ENCODE data around the gene KRT3.

The KRT3 gene

DNA sequence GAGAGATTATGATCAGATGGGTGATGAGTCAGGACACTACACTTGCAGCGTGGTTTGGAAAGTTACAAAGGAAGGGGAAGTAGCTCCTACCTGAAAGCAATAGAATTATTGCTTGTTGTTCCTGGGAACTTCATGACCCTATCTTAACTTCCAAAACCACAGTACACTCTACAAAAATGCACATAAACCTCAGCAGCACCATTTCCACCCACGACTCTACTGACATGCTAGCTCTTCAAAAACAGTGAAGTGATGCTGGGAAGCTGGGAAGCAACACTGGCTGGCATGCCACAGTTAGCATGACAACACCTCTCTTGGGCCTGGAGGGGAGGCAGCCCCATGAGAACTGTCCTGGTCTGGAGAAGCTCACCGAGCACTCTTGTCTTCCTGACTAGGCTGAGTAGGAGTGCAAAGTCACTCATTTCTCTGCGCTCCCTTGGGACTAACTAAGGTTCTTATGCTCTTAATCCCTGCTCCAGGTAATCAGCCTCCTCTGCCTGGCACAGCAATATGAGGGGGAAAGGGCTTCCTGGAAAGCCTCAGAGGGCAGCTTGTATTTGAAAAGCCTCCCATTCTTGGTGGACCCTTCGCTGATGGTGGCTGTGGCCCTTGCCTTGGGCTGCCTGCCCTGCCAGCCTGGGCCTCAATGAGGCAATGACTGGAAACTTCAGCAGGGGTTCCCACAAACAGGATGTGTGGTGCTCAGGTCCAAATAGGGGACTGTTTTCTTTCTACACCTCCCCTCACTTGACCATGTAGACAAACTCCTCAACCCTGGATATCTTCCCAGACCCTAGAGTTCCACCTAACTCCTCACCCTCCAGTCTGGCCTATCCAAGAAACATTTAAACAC is 1.2 kb downstream of the KRT3 start:
- H3K36me3 ChIP-seq (ENCODE audit: control insufficient read depth, insufficient read depth, low read length): no peaks in the 10 kb centered on the region
- H3K4me3 ChIP-seq (ENCODE audit: low read depth, low read length): no peak overlapping the region
- no peak overlapping the region for H3K27ac ChIP-seq (ENCODE audit: low read depth, low read length)
- no peak overlapping the region for H3K9ac ChIP-seq (ENCODE audit: low read depth, low read length)
- H3K4me1 ChIP-seq (ENCODE audit: control insufficient read depth, insufficient read depth, low read length): peaks cover 3% of the 10 kb centered on the region
- H3K27me3 ChIP-seq (ENCODE audit: control insufficient read depth, insufficient read depth, low read length): no peaks in the 10 kb centered on the region
- no peaks in the 10 kb centered on the region for H3K9me3 ChIP-seq (ENCODE audit: control insufficient read depth, insufficient read depth, low read length)

DNA sequence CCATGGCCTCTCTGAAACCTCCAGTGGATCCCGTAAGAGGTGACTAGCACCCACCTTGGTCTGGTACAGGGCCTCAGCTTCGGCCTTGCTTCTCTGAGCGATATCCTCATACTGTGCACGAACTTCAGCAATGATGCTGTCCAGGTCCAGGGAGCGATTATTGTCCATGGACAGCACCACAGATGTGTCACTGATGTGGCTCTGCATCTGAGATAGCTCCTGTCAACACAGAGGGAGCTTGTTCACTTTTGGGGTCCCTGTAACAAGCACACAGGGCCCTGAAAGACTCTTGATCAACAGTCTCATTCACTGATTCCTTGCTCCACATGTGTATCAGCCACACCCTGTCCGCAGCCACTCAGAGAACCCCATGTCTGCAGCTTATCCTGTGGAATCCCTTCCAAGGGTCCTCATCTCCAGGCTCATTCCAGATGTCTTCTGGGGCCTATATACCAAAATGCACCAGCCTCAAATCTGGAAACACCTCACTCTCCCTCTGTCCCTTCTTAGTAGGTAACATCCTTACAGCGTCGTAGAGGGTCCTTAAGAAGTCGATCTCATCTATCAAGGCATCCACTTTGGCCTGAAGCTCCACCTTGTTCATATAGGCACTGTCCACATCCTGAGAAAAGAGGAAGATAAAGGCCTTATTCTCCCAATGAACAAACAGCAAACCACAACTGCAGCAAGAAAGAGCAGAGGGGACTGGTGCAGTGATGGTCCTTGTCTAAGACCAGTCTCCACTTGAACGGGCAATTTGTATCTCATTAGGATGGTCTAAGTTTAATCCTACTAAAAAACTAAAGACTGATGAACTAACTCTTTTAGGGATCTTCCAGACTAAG is 3.5 kb downstream of the KRT3 start:
- Histone ChIP-seq H3K9ac (ENCODE audit: low read depth, low read length) (no peak overlapping the region), H3K36me3 (ENCODE audit: control insufficient read depth, insufficient read depth, low read length) (no peaks in the 10 kb centered on the region), H3K27ac (ENCODE audit: low read depth, low read length) (no peak overlapping the region), H3K4me3 (ENCODE audit: low read depth, low read length) (no peak overlapping the region), H3K27me3 (ENCODE audit: control insufficient read depth, insufficient read depth, low read length) (no peaks in the 10 kb centered on the region), H3K9me3 (ENCODE audit: control insufficient read depth, insufficient read depth, low read length) (no peaks in the 10 kb centered on the region), H3K4me1 (ENCODE audit: control insufficient read depth, insufficient read depth, low read length) (no peaks in the 10 kb centered on the region)

- no peak overlapping the region for H3K4me3 ChIP-seq (ENCODE audit: low read depth, low read length)
- H3K9ac ChIP-seq (ENCODE audit: low read depth, low read length): no peak overlapping the region
- H3K27ac ChIP-seq (ENCODE audit: low read depth, low read length): no peak overlapping the region
- no peaks in the 10 kb centered on the region for H3K27me3 ChIP-seq (ENCODE audit: control insufficient read depth, insufficient read depth, low read length)
- no peaks in the 10 kb centered on the region for H3K4me1 ChIP-seq (ENCODE audit: control insufficient read depth, insufficient read depth, low read length)
- no peaks in the 10 kb centered on the region for H3K36me3 ChIP-seq (ENCODE audit: control insufficient read depth, insufficient read depth, low read length)
- H3K9me3 ChIP-seq (ENCODE audit: control insufficient read depth, insufficient read depth, low read length): no peaks in the 10 kb centered on the region
Measured at GRCh38 chr12:52791271-52792184, 4.4 kb downstream of the KRT3 start.

DNA sequence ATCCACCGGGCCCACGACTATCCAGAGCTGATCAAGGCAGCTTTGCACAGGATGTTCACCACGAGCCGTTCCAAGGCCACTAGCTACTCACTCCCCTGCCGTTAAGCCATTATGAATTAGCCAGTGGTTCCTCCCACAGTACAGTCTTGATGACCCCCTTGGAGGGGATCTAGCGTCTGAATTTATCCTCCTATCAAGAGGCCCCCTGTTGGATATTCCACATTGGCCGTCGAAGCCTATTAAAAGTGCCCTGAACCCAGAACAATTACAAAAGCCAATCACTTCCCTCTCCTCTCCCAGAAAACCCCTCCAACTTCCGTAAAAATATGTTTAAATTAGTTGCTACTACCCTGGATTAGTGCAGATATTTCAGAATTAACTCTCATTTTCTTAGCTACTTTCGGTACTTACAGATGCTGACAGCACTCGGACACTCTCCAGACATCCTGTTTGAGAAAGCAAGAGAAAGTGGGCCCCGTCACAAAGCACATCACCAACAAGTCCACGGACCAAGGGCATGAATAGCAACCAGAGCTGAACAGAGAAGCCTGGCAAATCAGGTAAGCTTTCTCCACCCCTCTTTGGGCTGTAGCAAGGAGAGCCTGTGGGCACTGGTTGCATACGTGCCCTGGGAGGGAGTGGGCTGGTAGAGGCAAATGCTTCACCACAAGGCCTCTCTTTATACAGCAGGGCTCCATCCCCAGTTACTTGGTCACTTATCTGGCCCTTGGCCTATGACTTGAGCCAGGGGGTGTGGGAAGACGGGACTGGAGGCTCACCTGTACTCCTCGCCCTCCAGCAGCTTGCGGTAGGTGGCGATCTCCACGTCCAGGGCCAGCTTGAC is 5.3 kb downstream of the KRT3 start:
- no peaks in the 10 kb centered on the region for H3K27me3 ChIP-seq (ENCODE audit: control insufficient read depth, insufficient read depth, low read length)
- H3K36me3 ChIP-seq (ENCODE audit: control insufficient read depth, insufficient read depth, low read length): no peaks in the 10 kb centered on the region
- no peaks in the 10 kb centered on the region for H3K4me1 ChIP-seq (ENCODE audit: control insufficient read depth, insufficient read depth, low read length)
- no peak overlapping the region for H3K4me3 ChIP-seq (ENCODE audit: low read depth, low read length)
- no peak overlapping the region for H3K27ac ChIP-seq (ENCODE audit: low read depth, low read length)
- H3K9me3 ChIP-seq (ENCODE audit: control insufficient read depth, insufficient read depth, low read length): no peaks in the 10 kb centered on the region
- no peak overlapping the region for H3K9ac ChIP-seq (ENCODE audit: low read depth, low read length)

DNA sequence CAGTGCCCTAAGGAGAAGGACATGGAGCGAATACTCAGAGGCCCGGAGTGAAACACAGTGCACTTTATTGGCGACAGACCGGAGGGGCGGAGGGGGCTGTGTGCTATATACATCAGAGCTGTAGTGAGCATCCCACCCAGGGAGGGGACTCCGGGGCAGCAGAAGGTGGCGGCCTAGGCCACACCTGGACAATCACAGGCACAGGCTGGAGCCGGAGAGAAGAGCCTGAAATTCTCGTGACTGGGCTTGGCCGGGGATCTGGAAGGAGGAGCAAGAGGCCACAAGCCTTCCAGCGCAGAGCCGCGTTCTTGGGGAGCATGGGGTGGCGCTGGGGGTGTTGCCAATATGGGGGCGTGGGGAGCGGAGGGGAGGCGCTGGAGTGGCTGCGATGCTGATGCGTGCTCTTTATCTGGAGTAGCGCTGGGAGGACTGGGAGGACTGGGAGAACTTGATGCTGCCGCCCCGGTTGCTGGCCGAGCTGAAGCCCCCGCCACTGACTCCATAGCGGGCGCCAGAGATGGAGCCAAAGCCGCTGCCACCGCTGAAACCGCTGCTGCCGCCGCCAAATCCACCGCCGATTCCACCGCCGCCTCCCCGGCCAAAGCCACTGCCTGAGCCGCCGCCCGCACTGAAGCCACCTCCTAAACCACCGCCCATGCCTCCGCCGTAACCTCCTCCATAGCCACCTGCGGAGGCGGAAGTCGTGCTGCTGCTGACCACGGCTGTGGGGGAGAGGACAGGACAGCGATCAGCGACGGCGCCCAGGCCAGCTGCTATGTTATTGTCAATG is 6.1 kb downstream of the KRT3 start:
- Histone ChIP-seq H3K9me3 (ENCODE audit: control insufficient read depth, insufficient read depth, low read length) (no peaks in the 10 kb centered on the region), H3K9ac (ENCODE audit: low read depth, low read length) (no peak overlapping the region), H3K27me3 (ENCODE audit: control insufficient read depth, insufficient read depth, low read length) (no peaks in the 10 kb centered on the region; the same call in 1 of the 2 replicates), H3K4me3 (ENCODE audit: low read depth, low read length) (no peak overlapping the region), H3K36me3 (ENCODE audit: control insufficient read depth, insufficient read depth, low read length) (no peaks in the 10 kb centered on the region), H3K4me1 (ENCODE audit: control insufficient read depth, insufficient read depth, low read length) (no peaks in the 10 kb centered on the region), H3K27ac (ENCODE audit: low read depth, low read length) (no peak overlapping the region)

- Histone ChIP-seq H3K27ac (ENCODE audit: low read depth, low read length) (no peak overlapping the region), H3K4me3 (ENCODE audit: low read depth, low read length) (no peak overlapping the region), H3K4me1 (ENCODE audit: control insufficient read depth, insufficient read depth, low read length) (no peaks in the 10 kb centered on the region), H3K27me3 (ENCODE audit: control insufficient read depth, insufficient read depth, low read length) (no peaks in the 10 kb centered on the region; the same call in 1 of the 2 replicates), H3K9me3 (ENCODE audit: control insufficient read depth, insufficient read depth, low read length) (no peaks in the 10 kb centered on the region), H3K9ac (ENCODE audit: low read depth, low read length) (no peak overlapping the region), H3K36me3 (ENCODE audit: control insufficient read depth, insufficient read depth, low read length) (no peaks in the 10 kb centered on the region)
Measured at GRCh38 chr12:52788876-52789636, 6.9 kb downstream of the KRT3 start.

GRCh38 chr12:52788192-52788875 is 7.6 kb downstream of the KRT3 start:
- Histone ChIP-seq H3K36me3 (ENCODE audit: control insufficient read depth, insufficient read depth, low read length) (no peaks in the 10 kb centered on the region), H3K27me3 (ENCODE audit: control insufficient read depth, insufficient read depth, low read length) (no peaks in the 10 kb centered on the region; the same call in 1 of the 2 replicates)

DNA sequence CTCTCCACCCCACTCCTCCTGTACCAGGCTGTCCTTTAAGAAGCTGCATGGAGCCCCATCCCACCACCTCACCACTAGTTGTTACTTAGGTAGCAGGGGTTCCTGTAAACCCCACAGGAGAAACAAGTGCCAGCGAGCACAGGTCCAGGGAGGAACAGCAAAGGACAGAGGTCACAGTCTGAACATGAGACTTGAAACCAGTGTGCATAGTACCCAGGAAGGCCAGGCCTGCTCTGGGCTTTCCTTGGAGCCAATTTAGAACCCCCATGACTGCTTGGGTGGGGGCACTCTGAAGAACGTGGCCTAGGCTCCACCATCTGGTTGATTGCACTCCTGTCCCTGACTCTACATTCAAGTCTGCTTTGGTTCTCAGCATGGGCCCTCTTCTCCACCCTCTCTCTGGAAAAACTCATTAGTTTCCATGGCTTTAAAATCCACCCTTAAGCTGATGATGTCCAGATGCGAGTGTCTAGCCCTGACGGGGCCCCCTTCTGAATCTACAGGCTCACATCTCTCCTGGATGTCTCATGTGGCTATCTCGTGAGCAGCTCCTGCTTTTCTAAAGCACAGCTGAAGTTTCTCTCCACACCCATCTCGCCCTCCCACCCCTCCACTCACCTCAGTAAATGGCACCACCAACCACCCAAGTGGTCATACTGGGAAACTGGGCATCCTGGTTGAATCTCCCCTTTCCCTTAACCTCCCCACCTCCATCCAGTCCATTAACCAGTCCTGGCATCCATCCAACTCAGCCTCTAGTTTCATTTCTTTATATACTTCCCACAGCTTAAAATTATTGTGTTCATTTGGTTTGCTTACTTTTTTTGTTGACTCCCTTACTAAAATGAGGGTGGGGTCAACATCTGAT is 8.4 kb downstream of the KRT3 start:
- Histone ChIP-seq H3K27ac (ENCODE audit: low read depth, low read length) (no peak overlapping the region), H3K9ac (ENCODE audit: low read depth, low read length) (no peak overlapping the region), H3K4me1 (ENCODE audit: control insufficient read depth, insufficient read depth, low read length) (no peaks in the 10 kb centered on the region), H3K9me3 (ENCODE audit: control insufficient read depth, insufficient read depth, low read length) (no peaks in the 10 kb centered on the region), H3K27me3 (ENCODE audit: control insufficient read depth, insufficient read depth, low read length) (no peaks in the 10 kb centered on the region; the same call in 1 of the 2 replicates), H3K4me3 (ENCODE audit: low read depth, low read length) (no peak overlapping the region), H3K36me3 (ENCODE audit: control insufficient read depth, insufficient read depth, low read length) (no peaks in the 10 kb centered on the region)

More at GRCh38 chr12:52788192-52788875, 7.6 kb downstream of the KRT3 start:
- Histone ChIP-seq H3K9ac (ENCODE audit: low read depth, low read length) (no peak overlapping the region), H3K4me3 (ENCODE audit: low read depth, low read length) (no peak overlapping the region), H3K9me3 (ENCODE audit: control insufficient read depth, insufficient read depth, low read length) (no peaks in the 10 kb centered on the region), H3K4me1 (ENCODE audit: control insufficient read depth, insufficient read depth, low read length) (no peaks in the 10 kb centered on the region), H3K27ac (ENCODE audit: low read depth, low read length) (no peak overlapping the region)
